Measurements from ENCODE around the gene PAAF1.
"Not testable (repeated sequence)": the region's sequence is repeated elsewhere in the genome, so short reads cannot be mapped to it uniquely, and the experiment has no call there.

The PAAF1 gene

DNA sequence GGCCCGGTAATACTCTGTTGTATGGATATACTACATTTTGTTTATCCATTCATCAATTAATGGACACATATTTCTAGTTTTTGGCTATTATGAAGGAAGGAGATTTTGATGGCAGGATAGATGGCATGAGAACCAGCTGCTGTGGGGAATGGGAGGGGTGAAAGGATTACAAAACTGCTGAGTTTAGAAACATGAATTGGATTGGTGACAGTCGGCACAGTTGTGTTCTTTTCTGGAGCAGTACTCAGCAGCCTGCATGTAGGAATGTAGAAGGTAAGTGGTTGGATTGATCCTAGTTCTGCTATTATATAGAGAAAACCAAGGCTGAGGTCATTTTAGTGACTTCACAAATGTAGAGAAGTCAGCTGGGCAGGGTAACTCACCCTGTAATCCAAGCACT lies 7.1 kb downstream of the PAAF1 start:
- DNase-seq (ENCODE audit: low spot score): no peak

DNA sequence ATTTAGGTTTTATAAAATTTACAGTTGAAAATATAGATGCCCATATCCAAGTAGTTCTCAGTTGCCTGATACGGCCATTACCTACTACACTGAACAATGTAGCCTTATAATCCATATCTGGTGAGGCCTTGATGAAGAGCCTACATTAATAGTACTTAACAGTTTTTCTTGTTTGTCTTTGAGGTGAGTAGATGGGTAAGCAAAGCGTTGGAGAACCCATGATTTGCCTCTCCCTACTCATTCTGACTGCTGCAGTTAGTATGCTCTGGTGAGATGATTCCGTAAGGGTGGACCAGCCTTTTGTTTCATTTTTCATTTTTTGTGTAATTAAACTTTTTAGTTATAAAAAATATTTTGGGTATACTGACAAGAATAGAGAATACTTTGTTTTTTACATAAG lies 11.4 kb downstream of the PAAF1 start:
- no peak for DNase-seq (ENCODE audit: low spot score)

DNA sequence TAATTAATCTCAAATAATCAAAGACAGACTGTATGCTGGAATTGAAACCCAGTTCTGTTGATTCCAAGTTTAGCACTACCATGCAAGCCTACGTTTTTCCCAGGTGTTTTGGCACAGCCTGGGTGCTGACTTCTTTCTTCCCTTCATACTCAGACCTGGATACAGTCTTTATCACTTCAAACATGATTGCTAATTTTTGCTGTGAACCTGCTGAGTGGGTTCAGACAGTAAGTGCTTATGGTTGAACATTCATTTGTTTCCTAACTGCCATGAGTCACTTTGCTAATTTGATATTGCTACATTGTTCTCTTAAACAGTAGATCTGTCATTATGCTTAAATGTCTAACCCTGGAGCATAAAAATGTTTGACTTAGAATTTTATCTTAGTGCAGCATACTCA lies 12.2 kb downstream of the PAAF1 start:
- DNase-seq (ENCODE audit: low spot score): no peak

DNA sequence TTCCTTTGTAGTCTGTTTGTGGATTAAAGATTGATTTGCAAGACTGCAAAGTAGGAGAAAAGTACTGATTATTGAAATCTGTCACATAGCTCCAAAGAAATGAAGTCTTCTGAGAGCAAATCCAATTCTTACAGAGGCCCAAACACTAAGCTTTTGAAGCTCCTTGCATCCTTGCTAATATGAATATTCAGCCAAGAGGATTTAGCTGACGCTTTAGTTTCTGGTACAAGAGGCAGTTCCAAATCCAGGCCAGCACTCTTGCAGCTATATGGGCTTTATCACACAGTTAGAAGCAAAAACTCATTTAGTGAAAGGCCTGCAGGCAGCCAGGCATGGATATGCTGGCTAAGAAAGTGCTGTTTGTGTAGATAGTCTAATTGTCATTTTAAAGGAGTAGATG lies 12.7 kb downstream of the PAAF1 start:
- no peak for DNase-seq (ENCODE audit: low spot score)

DNA sequence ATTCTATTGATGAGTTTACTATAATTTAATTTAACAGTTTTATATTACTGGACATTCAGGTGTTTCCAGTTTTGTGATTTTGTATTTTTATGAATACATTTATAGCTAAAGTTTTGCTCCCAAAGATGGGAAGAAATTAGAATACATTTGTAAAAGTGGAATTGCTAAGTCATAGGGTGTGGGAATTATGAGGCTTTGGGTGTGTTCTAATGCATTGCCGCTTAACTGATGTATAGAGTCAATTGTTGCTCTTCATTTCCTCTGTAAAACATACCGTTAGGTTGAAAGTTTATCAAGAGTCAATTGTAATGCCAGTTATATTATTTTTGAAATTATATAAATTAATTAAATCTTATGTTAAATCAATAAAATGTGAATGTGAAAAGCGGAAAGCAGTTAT lies 16.2 kb downstream of the PAAF1 start:
- no peak for DNase-seq (ENCODE audit: low spot score)

DNA sequence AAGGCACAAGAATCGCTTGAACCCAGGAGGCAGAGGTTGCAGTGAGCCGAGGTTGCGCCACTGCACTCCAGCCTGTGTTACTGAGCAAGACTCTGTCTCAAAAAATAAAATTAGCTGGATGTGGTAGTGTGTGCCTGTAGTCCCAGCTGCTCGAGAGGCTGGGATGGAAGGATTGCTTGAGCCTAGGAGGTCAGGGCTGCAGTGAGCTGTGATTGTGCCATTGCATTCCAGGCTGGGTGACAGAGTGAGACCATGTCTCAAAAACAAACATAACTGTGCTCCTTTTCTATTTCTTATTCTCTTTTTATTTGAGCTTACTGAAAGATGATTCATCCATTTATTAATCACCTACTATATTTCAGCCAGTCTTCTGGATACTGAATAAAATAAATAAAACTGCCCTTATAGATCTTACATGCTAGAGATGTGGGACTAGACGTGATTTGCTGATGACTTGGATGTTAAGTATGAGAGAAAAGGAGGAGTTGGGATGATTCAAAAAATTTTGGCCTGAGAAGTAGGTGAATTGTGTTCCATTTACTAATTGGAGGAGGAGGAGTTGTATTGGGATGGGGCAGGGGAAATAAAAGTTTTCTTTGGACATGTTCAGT lies 18.0 kb downstream of the PAAF1 start:
- no peak for DNase-seq (ENCODE audit: low spot score)

DNA sequence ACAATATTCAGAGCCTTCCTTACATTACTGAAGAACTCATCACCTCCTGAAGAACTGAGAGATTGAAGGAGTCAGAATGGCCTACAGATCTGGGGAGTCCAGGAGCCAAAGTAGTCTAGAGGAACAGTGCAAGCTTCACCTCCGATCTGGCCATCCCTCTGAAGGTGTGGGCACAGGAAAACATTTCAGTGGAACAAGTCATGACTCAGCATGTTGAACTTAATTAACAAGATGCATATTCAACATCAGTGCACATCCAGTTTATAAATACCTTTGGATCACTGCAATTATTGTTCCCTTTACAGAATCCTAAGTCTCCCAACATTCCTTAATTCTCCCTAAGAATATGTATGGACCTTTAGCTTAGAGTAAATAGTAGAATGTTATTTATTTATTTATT lies 25.5 kb downstream of the PAAF1 start:
- no peak for DNase-seq (ENCODE audit: low spot score)

DNA sequence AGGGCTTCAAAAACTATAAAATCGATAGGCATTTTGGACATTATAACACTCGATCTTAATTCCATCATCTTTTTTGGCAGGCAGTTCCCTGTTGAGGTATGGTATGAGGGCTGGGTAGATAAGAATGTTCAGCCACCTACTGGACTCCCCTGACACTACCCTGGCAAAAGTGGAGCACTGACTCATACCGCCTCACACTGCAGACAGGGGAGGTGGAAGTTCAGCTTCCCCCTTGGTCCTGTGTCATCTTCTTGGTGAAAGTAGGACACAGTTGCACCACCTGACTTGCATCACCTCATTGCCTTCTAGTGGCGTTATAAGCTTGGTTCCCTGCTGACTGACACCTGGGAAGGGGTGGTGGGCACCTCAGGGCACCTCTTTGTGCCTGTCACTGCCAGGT lies 30.4 kb downstream of the PAAF1 start:
- peak; percentile 12 for DNase-seq (ENCODE audit: low spot score)

DNA sequence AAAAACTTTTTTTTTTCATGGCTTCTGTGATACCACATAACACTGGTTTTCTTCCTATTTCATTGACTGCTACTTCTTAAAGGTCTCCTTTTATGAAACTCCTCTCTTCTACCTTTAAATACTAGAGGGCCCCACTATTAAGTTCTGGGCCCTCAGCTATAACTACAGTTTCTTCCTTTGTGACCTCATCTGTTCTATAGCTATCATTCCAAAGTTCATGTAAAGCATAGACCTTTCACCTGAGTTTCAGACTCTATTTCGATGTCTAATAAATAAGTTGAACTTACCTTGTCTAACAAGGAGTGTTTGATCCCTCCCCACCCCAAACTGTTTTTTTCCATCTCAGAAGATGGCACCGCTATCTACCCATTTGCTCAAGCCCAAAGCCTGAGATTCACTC lies 35.2 kb downstream of the PAAF1 start:
- no peak for DNase-seq (ENCODE audit: low spot score)

DNA sequence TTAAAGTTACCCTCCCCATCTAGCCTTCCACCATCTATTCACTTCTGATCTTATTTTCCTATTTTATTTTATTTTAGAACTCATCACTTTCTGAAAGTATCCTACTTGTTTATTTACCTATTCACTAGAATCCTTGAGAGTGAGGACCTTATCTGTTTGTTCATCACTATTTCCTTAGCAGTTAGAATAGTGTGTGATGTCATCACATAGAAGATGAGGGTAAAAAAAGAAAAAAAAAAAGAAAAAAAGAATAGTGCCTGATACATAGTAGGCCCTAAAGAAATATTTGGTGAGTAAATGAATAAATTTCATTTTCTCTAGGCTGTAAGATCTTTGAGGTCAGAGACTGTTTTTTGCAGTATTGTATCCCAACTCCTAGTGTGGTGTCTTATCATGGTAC lies 36.7 kb downstream of the PAAF1 start:
- DNase-seq (ENCODE audit: low spot score): no peak

DNA sequence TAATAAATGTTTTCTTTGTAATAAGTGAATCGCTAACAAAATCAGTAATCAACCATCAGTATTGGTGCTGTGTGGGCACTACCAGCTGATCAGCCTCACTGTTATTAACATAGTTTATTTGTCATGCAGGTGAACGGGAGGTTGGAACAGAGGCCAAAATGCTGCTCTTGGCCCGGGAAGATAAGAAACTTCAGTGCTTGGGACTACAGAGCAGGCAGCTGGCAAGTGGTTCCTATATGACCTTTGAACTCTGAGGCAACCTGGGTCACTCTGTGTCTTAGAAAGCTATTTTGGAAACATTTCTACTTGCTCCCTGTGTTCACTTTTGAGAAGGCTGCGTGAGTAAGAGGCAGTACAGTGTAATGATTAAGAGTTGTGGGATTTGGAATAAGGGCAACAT lies 37.5 kb downstream of the PAAF1 start:
- no peak for DNase-seq (ENCODE audit: low spot score)

DNA sequence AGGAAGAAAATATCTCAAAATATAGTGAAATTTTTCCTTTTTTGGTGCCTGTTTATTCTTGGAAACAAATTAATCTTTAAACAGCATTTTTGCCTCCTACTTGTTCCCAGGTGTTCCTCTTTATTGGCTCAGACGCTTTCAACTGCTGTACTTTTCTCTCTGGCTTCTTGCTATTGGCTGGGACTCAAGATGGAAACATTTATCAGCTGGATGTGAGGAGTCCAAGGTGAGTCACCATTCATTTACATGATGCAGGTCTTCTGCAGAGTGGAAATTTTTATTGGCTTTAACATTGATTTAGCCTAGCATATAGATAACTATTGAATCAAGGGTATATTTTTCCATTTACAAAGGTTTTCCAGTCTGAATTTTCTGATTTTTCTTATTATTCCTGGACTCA lies 39.6 kb downstream of the PAAF1 start:
- DNase-seq (ENCODE audit: low spot score): no peak

DNA sequence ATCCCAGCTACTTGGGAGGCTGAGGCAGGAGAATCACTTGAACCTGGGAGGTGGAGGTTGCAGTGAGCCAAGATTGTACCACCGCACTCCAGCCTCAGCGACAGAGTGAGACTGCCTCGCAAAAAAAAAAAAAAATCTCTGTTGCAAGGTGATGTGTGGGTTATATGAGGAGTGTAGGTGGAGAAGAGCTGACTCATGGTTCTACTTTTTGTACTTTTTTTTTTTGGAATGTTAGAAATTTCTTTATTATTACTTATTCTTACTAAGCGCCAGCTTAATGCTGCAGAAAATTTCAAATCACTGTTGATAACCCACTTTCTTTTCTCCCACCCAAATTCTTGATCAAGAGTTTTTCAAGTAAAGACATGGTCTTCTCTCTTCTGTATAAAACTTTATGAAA lies 44.4 kb downstream of the PAAF1 start:
- DNase-seq (ENCODE audit: low spot score): no peak

DNA sequence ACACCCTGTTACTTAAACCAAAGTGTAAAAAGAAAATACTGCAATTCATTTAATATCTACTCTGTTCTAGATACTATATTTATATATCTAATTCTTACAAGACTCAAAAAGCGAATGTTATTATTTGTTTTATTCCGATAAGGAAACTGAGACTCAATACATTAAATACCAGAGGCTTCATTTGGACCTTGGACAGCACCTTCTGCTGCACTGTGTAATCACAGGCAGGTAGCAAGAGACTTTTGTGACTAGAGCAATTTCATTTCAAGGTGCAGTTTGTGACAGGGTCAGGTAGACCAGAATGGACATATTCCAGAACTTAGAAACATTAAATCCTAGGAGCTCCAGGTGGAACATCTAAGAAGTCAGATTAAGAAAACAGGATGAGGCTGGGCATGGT lies 52.6 kb downstream of the PAAF1 start:
- no peak for DNase-seq (ENCODE audit: low spot score)

DNA sequence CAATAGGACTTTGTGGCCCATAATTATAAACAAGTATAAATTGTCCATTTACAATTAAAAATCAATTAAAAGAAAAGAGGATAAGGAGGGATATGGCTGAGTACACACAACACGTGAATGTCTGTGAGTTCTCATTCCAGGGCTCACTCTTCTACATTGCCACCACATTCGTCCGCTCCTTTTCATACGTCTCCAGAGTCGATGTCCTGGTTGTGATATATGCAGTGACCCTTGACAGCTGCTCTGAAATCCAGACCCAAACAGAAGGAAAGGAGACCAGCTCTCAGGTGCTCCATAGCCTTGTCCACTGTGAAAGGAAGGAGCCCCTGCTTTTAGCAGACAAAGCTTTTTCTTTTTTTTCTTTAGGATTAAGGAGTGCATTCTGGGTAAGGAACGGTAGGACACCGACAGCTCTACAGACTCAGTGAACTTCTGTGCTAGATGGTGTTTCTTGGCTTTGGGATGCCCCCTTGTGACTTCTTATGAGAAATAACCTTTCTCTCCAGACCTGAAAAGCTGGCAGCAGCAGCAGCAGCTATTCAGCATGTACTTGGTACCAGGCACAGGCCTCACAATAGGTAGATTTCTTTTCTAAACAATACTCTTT lies 54.3 kb downstream of the PAAF1 start:
- peak; percentile 11 for DNase-seq (ENCODE audit: low spot score)

DNA sequence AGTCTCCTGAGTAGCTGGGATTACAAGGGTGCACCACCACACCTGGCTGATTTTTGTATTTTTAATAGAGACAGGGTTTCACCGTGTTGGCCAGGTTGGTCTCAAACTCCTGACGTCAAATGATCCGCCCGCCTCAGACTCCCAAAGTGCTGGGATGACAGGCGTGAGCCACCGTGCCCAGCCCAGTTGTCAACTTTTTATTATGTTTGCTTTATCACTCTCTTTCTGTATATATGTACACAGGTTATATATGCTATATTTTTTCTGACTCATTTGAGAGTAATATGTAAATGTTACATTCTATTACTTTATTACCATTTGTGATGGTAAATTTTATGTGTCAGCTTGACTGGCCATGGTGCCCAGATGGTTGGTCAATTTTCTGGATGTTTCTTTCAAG lies 55.2 kb downstream of the PAAF1 start:
- DNase-seq (ENCODE audit: low spot score): no peak

DNA sequence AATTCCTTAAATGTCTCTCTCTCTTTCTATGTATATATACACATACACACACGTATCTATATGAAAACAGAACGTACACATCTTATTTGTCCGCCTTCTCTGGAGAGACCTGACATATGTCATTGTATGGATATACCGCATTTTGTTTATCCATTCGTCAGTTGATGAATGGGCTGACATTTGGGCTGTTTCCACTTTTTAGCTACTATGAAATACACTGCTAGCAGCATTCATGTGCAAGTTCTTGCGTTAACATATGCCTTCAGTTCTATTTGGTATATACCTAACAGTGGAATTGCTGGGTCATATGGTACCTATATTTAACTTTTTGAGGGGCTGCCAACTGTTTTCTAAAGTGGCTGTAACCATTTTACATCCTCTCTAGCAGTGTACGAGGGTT lies 56.0 kb downstream of the PAAF1 start:
- no peak for DNase-seq (ENCODE audit: low spot score)

DNA sequence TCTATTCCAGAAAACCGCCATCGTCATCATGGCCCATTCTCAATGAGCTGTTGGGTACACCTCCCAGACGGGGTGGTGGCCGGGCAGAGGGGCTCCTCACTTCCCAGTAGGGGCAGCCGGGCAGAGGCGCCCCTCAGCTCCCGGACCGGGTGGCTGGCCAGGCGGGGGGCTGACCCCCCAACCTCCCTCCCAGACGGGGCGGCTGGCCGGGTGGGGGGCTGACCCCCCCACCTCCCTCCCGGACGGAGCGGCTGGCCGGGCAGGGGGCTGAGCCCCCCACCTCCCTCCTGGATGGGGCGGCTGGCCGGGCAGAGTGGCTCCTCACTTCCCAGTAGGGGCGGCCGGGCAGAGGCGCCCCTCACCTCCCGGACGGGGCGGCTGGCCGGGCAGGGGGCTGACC lies 59.2 kb downstream of the PAAF1 start:
- not testable (repeated sequence) for DNase-seq (ENCODE audit: low spot score)

DNA sequence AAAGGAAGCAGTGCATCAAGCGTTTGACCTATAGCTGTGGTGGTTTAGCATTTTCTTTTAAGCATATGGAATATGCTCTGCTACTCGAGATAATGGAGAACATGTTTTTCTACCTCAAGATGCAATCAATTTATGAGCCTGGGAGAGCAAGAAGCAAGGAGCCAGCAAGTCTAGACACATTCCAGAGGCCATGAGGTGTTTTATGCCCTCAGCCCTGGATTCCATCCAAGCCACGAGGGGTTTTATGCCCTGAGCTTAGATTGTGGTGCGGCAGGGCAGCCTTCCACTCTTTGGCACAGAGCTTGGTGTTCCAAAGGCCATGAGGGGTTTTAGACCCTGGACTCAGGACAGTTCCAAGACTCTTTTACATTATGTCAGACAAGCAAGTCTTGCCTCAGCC lies 62.3 kb downstream of the PAAF1 start:
- DNase-seq (ENCODE audit: low spot score): no peak

DNA sequence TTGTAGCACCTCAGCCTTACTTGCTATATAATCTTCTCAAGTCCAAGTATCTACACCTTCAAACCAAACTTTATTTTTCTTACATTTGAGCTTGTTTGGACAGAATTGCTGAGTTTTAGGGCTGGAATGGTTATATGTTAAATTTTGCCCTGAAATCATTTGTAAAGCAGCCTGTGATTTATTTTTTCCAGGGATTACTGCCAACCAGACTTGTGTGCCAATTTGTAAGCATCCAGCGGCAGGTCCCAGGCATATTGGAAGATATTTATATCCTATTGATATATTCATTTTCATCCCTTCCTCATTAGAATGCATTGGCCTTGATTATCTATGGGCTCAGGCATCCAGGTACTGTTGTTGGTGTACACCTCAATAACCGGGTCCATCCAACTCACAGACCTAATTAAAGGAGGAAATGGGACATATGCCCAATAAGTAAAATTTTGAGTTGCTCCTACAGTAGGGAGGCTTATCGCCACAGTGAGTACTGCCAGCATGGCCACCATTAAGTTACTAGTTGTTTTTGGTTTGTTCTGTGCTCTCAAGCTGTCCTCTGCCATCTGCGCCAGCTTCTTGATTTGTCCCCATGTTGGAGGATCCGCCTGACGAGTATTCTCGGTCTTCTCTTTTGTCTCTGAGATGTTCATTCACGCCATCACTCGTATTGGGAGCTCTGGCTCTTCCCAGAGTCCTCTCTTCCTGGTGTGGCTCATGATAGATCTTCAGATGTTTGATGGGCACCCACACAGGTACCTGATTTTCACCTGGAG lies 64.2 kb downstream of the PAAF1 start:
- DNase-seq (ENCODE audit: low spot score): no peak

DNA sequence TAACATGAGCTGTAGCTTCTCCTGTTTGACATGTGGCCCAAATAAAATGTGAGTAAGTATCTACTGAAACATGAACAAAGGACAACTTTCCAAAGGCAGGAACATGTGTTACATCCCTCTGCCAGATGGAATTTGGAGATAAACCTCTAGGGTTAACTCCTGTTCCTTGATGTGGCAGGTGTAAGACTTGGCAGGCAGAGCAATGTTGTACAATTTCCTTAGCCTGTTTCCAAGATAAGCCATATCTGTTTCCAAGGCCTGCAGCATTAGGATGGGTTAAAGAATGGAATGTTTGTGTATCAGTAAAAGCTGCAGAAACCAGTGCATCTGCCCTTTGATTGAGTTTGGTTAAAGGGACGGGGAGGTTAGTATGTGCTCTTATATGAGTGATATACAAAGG lies 65.2 kb downstream of the PAAF1 start:
- no peak for DNase-seq (ENCODE audit: low spot score)

DNA sequence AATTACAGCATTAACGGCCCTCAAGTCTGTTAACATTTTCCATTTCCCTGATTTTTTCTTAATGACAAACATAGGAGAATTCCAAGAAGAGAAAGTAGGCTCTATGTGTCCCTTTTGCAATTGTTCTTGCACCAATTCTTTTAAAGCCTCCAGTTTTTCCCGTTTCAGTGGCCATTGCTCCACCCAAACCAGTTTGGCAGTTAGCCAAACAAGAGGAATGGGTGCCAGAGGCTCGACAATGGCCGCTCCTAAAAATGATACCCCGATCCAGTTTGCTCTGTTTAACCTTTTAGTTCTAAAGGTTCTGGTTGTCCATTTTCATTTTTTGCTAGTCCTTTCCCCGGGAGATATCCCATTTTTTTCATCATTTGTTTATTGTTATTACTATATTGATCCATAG lies 67.3 kb downstream of the PAAF1 start:
- DNase-seq (ENCODE audit: low spot score): no peak

DNA sequence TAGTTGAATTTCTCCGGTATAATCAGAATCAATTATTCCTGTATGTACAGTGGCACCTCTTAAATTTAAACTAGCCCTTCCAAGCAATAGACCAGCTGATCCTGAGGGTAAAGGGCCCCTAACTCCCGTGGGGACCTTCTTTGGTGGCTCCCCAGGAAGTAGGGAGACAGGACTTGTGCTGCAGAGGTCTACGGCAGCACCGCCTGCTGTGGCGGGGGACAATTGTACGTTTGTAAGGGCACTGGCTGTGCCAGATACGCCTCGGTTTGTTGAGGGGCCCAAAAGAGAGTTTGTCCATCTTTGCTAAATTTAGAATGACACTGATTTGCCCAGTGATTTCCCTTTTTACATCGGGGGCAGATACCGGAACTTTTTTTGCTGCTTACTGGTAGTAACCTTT lies 68.1 kb downstream of the PAAF1 start:
- no peak for DNase-seq (ENCODE audit: low spot score)

DNA sequence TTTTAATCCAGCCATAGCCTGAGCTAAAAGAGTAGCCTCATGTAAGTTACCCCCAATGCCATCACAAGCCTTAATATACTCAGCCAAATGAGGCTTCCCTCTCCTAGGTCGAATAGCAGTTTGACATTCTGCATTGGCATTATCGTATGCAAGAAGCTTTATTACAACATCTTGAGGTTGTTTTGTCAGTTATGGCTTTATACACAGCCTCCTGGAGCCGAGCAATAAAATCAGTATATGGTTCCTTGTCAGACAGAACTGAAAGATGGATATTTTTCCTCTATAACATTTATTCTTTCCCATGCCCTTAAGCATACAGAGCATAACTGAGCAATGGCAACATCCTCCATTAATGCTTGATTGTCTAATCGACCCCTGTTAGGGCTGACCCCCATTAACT lies 68.6 kb downstream of the PAAF1 start:
- DNase-seq (ENCODE audit: low spot score): no peak
